PC-9 (cell line): Measurements from ENCODE around the gene SLK.

ENCODE experiments used
- CTCF ChIP-seq: fragments of 200-600 bp; sonication (generic); conservative IDR thresholded peaks from 2 replicates; pipeline ENCODE4 v1.6.1; 2017; ENCODE audit warnings: mixed run types, antibody characterized with exemption, mild to moderate bottlenecking, moderate library complexity
- EZH2 ChIP-seq: fragments of 200-600 bp; sonication (generic); IDR thresholded peaks from 2 replicates; pipeline ENCODE4 v1.8.0; 2017; ENCODE audit warnings: antibody characterized with exemption, low read depth

- no peak for TF ChIP-seq EZH2
- TF ChIP-seq CTCF: no peak
Observed at GRCh38 chr10:104028823-104029520, 62.0 kb downstream of the SLK start.
